H1 (cell line): ENCODE results near the gene OR1J4. TPM values are rescaled to one million over a fixed set of nuclear protein-coding genes. Genes with fewer than 3 reads are reported as not detected.

Source experiments
- CTCF ChIA-PET: fragments of 300-600 bp; sonication (Branson Sonifier 250); formaldehyde crosslinking; loops from one replicate; lab custom pipeline; 2021; ENCODE audit not compliant: partially characterized antibody; lab: Charles Lee
- POLR2A ChIA-PET: fragments of 300-600 bp; sonication (Branson Sonifier 250); formaldehyde crosslinking; loops from one replicate; lab custom pipeline; 2021; ENCODE audit warnings: inconsistent platforms; ENCODE audit not compliant: partially characterized antibody; lab: Charles Lee
- DNase-seq, 2 experiments: peaks; one replicate each; pipeline versions ENCODE4 v3.0.0 to v3.0.0-alpha.2; 2010 to 2022; ENCODE audit warnings: low spot score in 2 of 2, low read depth in 1 of 2, mixed read lengths in 1 of 2
- FAIRE-seq: peaks from 2 replicates; lab custom pipeline; 2011; peaks lifted over from hg19 to GRCh38; lab: Jason Lieb, UNC
- H2AFZ ChIP-seq: 2 replicates; pipeline ENCODE4 v1.8.1; 2012; ENCODE audit warnings: low read length, inconsistent platforms
- H2AK5ac ChIP-seq: 2 replicates; pipeline ENCODE4 v1.6.1; 2013; ENCODE audit warnings: low read depth, low read length
- H2BK120ac ChIP-seq: replicated peaks from 2 replicates; pipeline ENCODE3; 2013; ENCODE audit warnings: low read depth, low read length, inconsistent platforms
- H2BK12ac ChIP-seq: 2 replicates; pipeline ENCODE4 v1.6.1; 2013; ENCODE audit warnings: low read depth, low read length
- H2BK15ac ChIP-seq: 2 replicates; pipeline ENCODE4 v1.6.1; 2013; ENCODE audit warnings: low read length
- H2BK20ac ChIP-seq: 2 replicates; pipeline ENCODE4 v1.6.1; 2013; ENCODE audit warnings: low read length
- H2BK5ac ChIP-seq: 2 replicates; pipeline ENCODE4 v1.6.1; 2013; ENCODE audit warnings: low read depth, low read length
- H3K14ac ChIP-seq: 2 replicates; pipeline ENCODE4 v1.6.1; 2013; ENCODE audit warnings: inconsistent platforms; ENCODE audit not compliant: insufficient read length
- H3K18ac ChIP-seq: 2 replicates; pipeline ENCODE4 v1.6.1; 2013; ENCODE audit warnings: low read length; ENCODE audit errors: extremely low read depth
- H3K23ac ChIP-seq: 2 replicates; pipeline ENCODE4 v1.6.1; 2013; ENCODE audit warnings: inconsistent platforms; ENCODE audit not compliant: insufficient read length
- H3K23me2 ChIP-seq: 2 replicates; pipeline ENCODE4 v1.6.1; 2013; ENCODE audit warnings: low read depth, low read length
- H3K27ac ChIP-seq: 2 replicates; pipeline ENCODE4 v1.6.1; 2011; ENCODE audit warnings: low read depth, low read length, inconsistent platforms
- H3K27me3 ChIP-seq, 4 experiments: replicated peaks in 1 of 4; 1 replicate in 1 of 4; 2 replicates in 3 of 4; pipeline versions ENCODE4 v1.6.1 to v1.8.1; 2011 to 2013; ENCODE audit warnings: low read length in 3 of 4, mild to moderate bottlenecking in 3 of 4, inconsistent platforms in 2 of 4, mixed read lengths in 2 of 4, moderate library complexity in 1 of 4; ENCODE audit not compliant: control insufficient read depth in 3 of 4, insufficient read depth in 3 of 4; ENCODE audit errors: extremely low read depth in 1 of 4
- H3K36me3 ChIP-seq, 4 experiments: 2 replicates each; pipeline versions ENCODE4 v1.6.1 to v1.8.1; 2011 to 2013; ENCODE audit warnings: mild to moderate bottlenecking in 4 of 4, low read length in 3 of 4, moderate library complexity in 2 of 4, control low read depth in 1 of 4, inconsistent platforms in 1 of 4; ENCODE audit not compliant: insufficient read depth in 4 of 4, control insufficient read depth in 2 of 4
- H3K4ac ChIP-seq: replicated peaks from 2 replicates; pipeline ENCODE3; 2013; ENCODE audit warnings: low read length, low read depth, mixed read lengths, inconsistent platforms; ENCODE audit not compliant: insufficient read length
- H3K4me1 ChIP-seq, 4 experiments: replicated peaks in 1 of 4; 1 replicate in 1 of 4; 2 replicates in 3 of 4; pipeline versions ENCODE4 v1.6.1 to v1.8.1; 2011 to 2013; ENCODE audit warnings: low read length in 3 of 4, inconsistent platforms in 2 of 4, mixed read lengths in 1 of 4; ENCODE audit not compliant: insufficient read depth in 4 of 4, control insufficient read depth in 3 of 4
- H3K4me2 ChIP-seq, 2 experiments: 2 replicates each; pipeline versions ENCODE4 v1.6.1 to v1.8.1; 2011 to 2013; ENCODE audit warnings: low read depth in 2 of 2, low read length in 2 of 2, control low read depth in 1 of 2, inconsistent platforms in 1 of 2, mild to moderate bottlenecking in 1 of 2; ENCODE audit not compliant: insufficient read depth in 1 of 2
- H3K4me3 ChIP-seq, 4 experiments: fragments of 200-600, 300-600 bp in 1 of 4; sonication (generic), shearing (Covaris generic), sonication (Bioruptor Twin) in 1 of 4; 2 replicates each; pipeline versions ENCODE4 v1.5.1 to v1.8.1; 2011 to 2016; ENCODE audit warnings: low read length in 4 of 4, low read depth in 3 of 4, control low read depth in 2 of 4, inconsistent platforms in 2 of 4, mild to moderate bottlenecking in 2 of 4, mixed read lengths in 1 of 4, moderate library complexity in 1 of 4; ENCODE audit not compliant: insufficient read depth in 2 of 4; ENCODE audit errors: extremely low read depth in 1 of 4
- H3K56ac ChIP-seq: replicated peaks from 2 replicates; pipeline ENCODE3; 2013; ENCODE audit warnings: low read depth, mild to moderate bottlenecking, mixed read lengths, low read length, inconsistent platforms; ENCODE audit not compliant: insufficient read length
- H3K79me1 ChIP-seq: 2 replicates; pipeline ENCODE4 v1.6.1; 2013; ENCODE audit warnings: low read depth, low read length, control low read depth
- H3K79me2 ChIP-seq, 2 experiments: 2 replicates each; pipeline versions ENCODE4 v1.6.1 to v1.8.1; 2012 to 2013; ENCODE audit warnings: low read length in 2 of 2, mild to moderate bottlenecking in 2 of 2, inconsistent platforms in 1 of 2; ENCODE audit not compliant: insufficient read depth in 2 of 2, control insufficient read depth in 1 of 2
- H3K9ac ChIP-seq, 4 experiments: replicated peaks in 1 of 4; 1 replicate in 1 of 4; 2 replicates in 3 of 4; pipeline versions ENCODE4 v1.6.1 to v1.8.1; 2011 to 2013; ENCODE audit warnings: low read depth in 3 of 4, low read length in 3 of 4, control low read depth in 2 of 4, mild to moderate bottlenecking in 2 of 4, moderate library complexity in 2 of 4, inconsistent platforms in 1 of 4; ENCODE audit errors: extremely low read depth in 1 of 4
- H3K9me3 ChIP-seq, 2 experiments: 2 replicates each; pipeline versions ENCODE4 v1.6.1 to v1.8.1; 2012 to 2013; ENCODE audit warnings: mild to moderate bottlenecking in 2 of 2, moderate library complexity in 2 of 2, control low read depth in 1 of 2, inconsistent platforms in 1 of 2, low read depth in 1 of 2, low read length in 1 of 2, mixed read lengths in 1 of 2; ENCODE audit not compliant: insufficient read depth in 2 of 2
- H4K20me1 ChIP-seq, 2 experiments: replicated peaks in 1 of 2; 2 replicates each; pipeline versions ENCODE3 to v1.8.1; 2011 to 2013; ENCODE audit warnings: inconsistent platforms in 2 of 2, low read length in 2 of 2, mild to moderate bottlenecking in 1 of 2; ENCODE audit not compliant: insufficient read depth in 2 of 2, control insufficient read depth in 1 of 2
- H4K5ac ChIP-seq: 2 replicates; pipeline ENCODE4 v1.6.1; 2013; ENCODE audit warnings: low read length, low read depth, mixed read lengths, inconsistent platforms; ENCODE audit not compliant: insufficient read length
- H4K8ac ChIP-seq: 2 replicates; pipeline ENCODE4 v1.8.0; 2013; ENCODE audit warnings: mild to moderate bottlenecking, moderate library complexity, low read length, inconsistent platforms; ENCODE audit not compliant: insufficient read depth; ENCODE audit errors: extremely low read depth
- H4K91ac ChIP-seq: replicated peaks from 2 replicates; pipeline ENCODE3; 2013; ENCODE audit warnings: low read length, mixed read lengths, inconsistent platforms; ENCODE audit not compliant: insufficient read length
- BRCA1 ChIP-seq: IDR thresholded peaks from 2 replicates; pipeline ENCODE4 v1.6.1; 2012; ENCODE audit warnings: low read depth, low read length, improper control_type of control experiment
- CREB1 ChIP-seq: IDR thresholded peaks from 2 replicates; pipeline ENCODE4 v1.6.1; 2012; ENCODE audit warnings: inconsistent platforms
- EGR1 ChIP-seq: IDR thresholded peaks from 2 replicates; pipeline ENCODE4 v1.6.1; 2011; ENCODE audit warnings: low read depth, low read length, borderline replicate concordance
- EZH2 ChIP-seq: fragments of 200-600 bp; sonication (generic); IDR thresholded peaks from 2 replicates; pipeline ENCODE4 v1.7.1; 2012; ENCODE audit warnings: low read depth, mild to moderate bottlenecking, moderate library complexity, low read length, inconsistent platforms; ENCODE audit not compliant: severe bottlenecking
- FOSL1 ChIP-seq: IDR thresholded peaks from 2 replicates; pipeline ENCODE4 v1.6.1; 2011; ENCODE audit warnings: mild to moderate bottlenecking, low read depth, low read length, moderate library complexity; ENCODE audit not compliant: insufficient read depth
- SIX5 ChIP-seq: IDR thresholded peaks from 2 replicates; pipeline ENCODE4 v1.6.1; 2011; ENCODE audit warnings: mild to moderate bottlenecking, low read depth, low read length
- ZNF274 ChIP-seq: IDR thresholded peaks from 2 replicates; pipeline ENCODE4 v1.7.0; 2012; ENCODE audit warnings: low read length, borderline replicate concordance; ENCODE audit errors: extremely low read depth
- WGBS, 2 experiments: shearing (Covaris generic) in 1 of 2; methylation state at CpG; one replicate each; pipeline versions ENCODE4 v1.1.6 to v1.1.7; 2013 to 2015; ENCODE audit warnings: low lambda C conversion rate in 2 of 2, mixed read lengths in 2 of 2, inconsistent platforms in 1 of 2, low coverage in 1 of 2, missing lambda C conversion rate in 1 of 2; ENCODE audit not compliant: insufficient replicate concordance in 2 of 2, insufficient coverage in 1 of 2, insufficient read length in 1 of 2; ENCODE audit errors: extremely low coverage in 1 of 2, missing lambda C conversion rate in 1 of 2; 5-methylcytosine and 5-hydroxymethylcytosine counted together
- polyA plus RNA-seq, 7 experiments: library from polyadenylated mRNA; depleted of rRNA in 3 of 7; stranded (reverse) in 5 of 7; unstranded in 2 of 7; fragments of >200 nt in 5 of 7; fragments of 200-250 nt in 2 of 7; gene quantifications; 1 replicate in 5 of 7; 2 replicates in 1 of 7; 4 replicates in 1 of 7; pipeline versions ENCODE4 v1.2.1 to v1.2.3, GENCODE V29; 2011 to 2013; ENCODE audit warnings: missing spikeins in 2 of 7, mixed read lengths in 2 of 7
- total RNA-seq: library from RNA; stranded (reverse); fragmentation: NEBNext Ultra II Directional; extraction: Animal tissue kit (Norgen Biotek cat#: 25700); gene quantifications from 2 replicates; pipeline ENCODE4 v1.2.1, GENCODE V29; 2021
- TF ChIP-seq, protein P1 (sequence below), 3 experiments: IDR thresholded peaks; 1 replicate in 2 of 3; 2 replicates in 1 of 3; pipeline versions ENCODE4 v1.5.1 to v1.6.1; 2011; ENCODE audit warnings: low read length in 3 of 3, mild to moderate bottlenecking in 3 of 3, inconsistent platforms in 2 of 3, low read depth in 1 of 3, moderate library complexity in 1 of 3; ENCODE audit not compliant: insufficient read depth in 1 of 3; ENCODE audit errors: control extremely low read depth in 1 of 3
- TF ChIP-seq, protein P2 (sequence below): IDR thresholded peaks from 2 replicates; pipeline ENCODE4 v1.6.1; 2011; ENCODE audit warnings: low read length, improper control_type of control experiment
- TF ChIP-seq, protein P3 (sequence below): IDR thresholded peaks from 2 replicates; pipeline ENCODE4 v1.6.1; 2011; ENCODE audit warnings: low read depth, mild to moderate bottlenecking, low read length; ENCODE audit not compliant: insufficient read depth

Gene OR1J4
- total and polyA plus RNA-seq, 2 of the 8 experiments (the other 6 are each of a cell fraction or from before 2014, with no cell fraction given) = not detected

DNA sequence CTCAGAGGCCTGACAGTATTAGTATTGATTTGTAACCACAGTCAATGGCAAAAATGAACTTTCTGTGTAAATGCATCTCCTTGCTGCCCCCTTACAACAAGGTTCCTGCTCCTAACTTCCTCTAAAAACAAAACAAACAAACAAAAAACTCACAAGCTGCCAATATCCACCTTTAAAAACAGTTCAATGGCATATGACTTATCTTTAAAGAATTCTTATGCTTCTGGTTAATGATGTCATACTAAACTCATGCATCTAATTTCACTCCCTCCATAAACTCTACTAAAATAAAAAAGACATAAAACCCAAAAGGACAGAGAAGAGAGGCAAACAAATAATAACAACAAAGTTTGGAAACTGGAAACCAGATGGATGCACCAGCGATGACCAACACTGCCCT is 17.2 kb downstream of the OR1J4 start:
- no peaks in the 10 kb centered on the region for H3K23me2 ChIP-seq
- H3K14ac ChIP-seq = no peak overlapping the region
- H3K18ac ChIP-seq = no peak overlapping the region
- POLR2A ChIA-PET = no interaction called here
- H4K8ac ChIP-seq = no peak overlapping the region
- H2BK5ac ChIP-seq = no peak overlapping the region
- no peaks in the 10 kb centered on the region for H3K79me2 ChIP-seq
- no peak overlapping the region for H2BK20ac ChIP-seq
- no peak overlapping the region for H2AFZ ChIP-seq
- CTCF ChIA-PET = interaction anchor here (0.8 kb wide), 1 partner anchor 273 kb away, joined by 3 read pairs; no protein-coding TSS in a partner anchor
- FAIRE-seq (no peak), DNase-seq (no peak)
- H3K4me1 ChIP-seq = no peaks in the 10 kb centered on the region
- H4K5ac ChIP-seq = no peak overlapping the region
- H2BK120ac ChIP-seq = no peak overlapping the region
- no peak overlapping the region for H2BK15ac ChIP-seq
- no peak overlapping the region for H2BK12ac ChIP-seq
- no peak overlapping the region for H2AK5ac ChIP-seq
- no peaks in the 10 kb centered on the region for H3K79me1 ChIP-seq
- H3K27ac ChIP-seq = no peak overlapping the region
- H3K27me3 ChIP-seq = no peaks in the 10 kb centered on the region
- H3K9me3 ChIP-seq = peaks cover 13 to 36% of the 10 kb centered on the region in 2 experiments
- H3K36me3 ChIP-seq = no peaks in the 10 kb centered on the region
- H3K4ac ChIP-seq = no peak overlapping the region
- H3K4me3 ChIP-seq = no peak overlapping the region
- H4K91ac ChIP-seq = no peak overlapping the region
- no peaks in the 10 kb centered on the region for H4K20me1 ChIP-seq
- no peak overlapping the region for H3K4me2 ChIP-seq
- H3K56ac ChIP-seq = no peak overlapping the region
- H3K23ac ChIP-seq = no peak overlapping the region
- H3K9ac ChIP-seq = no peak overlapping the region
- WGBS, 2 experiments = 95% methylated on average over 1 of the region's 1 CpG; no CpG with 5 or more reads in 1 of the 2 experiments
- TF ChIP-seq FOSL1 (no peak), CREB1 (no peak), BRCA1 (no peak), SIX5 (no peak), EGR1 (no peak), EZH2 (no peak), ZNF274 (no peak)
- TF ChIP-seq, protein P1, sequence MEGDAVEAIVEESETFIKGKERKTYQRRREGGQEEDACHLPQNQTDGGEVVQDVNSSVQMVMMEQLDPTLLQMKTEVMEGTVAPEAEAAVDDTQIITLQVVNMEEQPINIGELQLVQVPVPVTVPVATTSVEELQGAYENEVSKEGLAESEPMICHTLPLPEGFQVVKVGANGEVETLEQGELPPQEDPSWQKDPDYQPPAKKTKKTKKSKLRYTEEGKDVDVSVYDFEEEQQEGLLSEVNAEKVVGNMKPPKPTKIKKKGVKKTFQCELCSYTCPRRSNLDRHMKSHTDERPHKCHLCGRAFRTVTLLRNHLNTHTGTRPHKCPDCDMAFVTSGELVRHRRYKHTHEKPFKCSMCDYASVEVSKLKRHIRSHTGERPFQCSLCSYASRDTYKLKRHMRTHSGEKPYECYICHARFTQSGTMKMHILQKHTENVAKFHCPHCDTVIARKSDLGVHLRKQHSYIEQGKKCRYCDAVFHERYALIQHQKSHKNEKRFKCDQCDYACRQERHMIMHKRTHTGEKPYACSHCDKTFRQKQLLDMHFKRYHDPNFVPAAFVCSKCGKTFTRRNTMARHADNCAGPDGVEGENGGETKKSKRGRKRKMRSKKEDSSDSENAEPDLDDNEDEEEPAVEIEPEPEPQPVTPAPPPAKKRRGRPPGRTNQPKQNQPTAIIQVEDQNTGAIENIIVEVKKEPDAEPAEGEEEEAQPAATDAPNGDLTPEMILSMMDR (IDR thresholded peaks at IDR 0.05; ENCODE audit: control extremely low read depth in 1 of 3, insufficient read depth in 1 of 3, low read depth in 1 of 3, low read length in 3 of 3) = no peak
- TF ChIP-seq, protein P2, sequence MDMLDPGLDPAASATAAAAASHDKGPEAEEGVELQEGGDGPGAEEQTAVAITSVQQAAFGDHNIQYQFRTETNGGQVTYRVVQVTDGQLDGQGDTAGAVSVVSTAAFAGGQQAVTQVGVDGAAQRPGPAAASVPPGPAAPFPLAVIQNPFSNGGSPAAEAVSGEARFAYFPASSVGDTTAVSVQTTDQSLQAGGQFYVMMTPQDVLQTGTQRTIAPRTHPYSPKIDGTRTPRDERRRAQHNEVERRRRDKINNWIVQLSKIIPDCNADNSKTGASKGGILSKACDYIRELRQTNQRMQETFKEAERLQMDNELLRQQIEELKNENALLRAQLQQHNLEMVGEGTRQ = no peak
- TF ChIP-seq, protein P3, sequence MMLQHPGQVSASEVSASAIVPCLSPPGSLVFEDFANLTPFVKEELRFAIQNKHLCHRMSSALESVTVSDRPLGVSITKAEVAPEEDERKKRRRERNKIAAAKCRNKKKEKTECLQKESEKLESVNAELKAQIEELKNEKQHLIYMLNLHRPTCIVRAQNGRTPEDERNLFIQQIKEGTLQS = no peak
